GM21619 (cell line): ENCODE data around the gene ROPN1L.
A peak's percentile ranks its signal among the peaks of the same experiment; 100 is the strongest.

Source experiments
- ATAC-seq: cut with Tn5 transposase; IDR thresholded peaks from one replicate; pipeline ENCODE4 v1.9.1; 2021; ENCODE audit not compliant: unreplicated experiment

The ROPN1L gene

DNA sequence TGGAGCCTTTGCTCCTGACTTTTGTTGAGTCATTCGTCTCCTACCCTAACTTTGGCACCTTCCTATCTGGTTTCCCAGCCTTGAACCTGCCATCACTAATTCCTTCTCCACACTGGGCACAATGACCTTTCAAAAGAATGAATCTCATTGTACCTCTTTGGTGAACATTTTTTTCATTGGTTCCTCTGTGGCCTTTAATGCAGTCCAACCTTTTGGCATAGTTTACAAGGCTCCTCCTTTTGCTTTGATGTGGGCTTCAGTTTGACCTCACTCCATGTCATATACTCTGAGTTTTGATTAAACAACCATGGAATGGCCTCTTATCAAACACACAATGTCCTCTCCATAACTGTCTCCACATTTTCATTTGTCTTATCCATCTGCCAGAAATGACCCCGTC, 14.5 kb upstream of the ROPN1L start:
- no peak for ATAC-seq

DNA sequence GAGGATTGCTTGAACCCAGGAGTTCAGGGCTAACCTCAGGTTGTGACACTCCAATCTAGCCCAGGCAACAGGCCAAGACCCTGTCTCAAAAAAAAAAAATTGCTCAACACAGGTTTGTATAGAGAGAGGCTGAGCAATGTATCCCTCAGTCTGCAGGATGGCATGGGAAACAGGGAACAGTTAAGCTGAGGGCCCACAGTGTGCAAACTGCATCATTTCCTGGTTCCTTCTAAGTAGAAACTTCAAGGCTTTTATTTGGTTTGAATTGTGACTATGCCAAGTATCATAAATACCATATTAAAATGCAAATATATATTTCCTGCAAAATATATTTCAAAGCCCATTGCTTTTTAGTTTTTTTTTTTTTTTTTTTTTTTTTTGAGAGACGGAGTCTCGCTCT, 13.7 kb upstream of the ROPN1L start:
- no peak for ATAC-seq

DNA sequence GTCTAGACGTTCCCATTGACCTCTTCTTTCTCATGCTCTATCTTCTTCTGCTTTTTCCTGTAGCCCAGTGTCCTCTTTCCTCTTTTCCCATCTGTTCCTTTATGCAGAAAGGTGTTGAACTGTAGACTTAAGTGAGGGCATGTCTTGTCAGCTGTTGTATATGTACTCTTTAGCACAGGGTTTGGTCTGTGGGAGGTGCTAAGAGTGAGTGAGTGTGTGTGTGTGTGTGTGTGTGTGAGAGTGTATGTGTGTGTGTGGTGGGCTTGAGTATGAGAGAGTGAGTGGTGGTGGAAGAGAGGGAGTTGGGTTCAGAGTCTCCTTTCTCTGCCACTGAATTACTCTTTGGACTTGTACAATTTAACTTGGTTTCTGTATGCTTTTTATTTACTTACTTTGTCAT, 10.3 kb upstream of the ROPN1L start:
- ATAC-seq: no peak

DNA sequence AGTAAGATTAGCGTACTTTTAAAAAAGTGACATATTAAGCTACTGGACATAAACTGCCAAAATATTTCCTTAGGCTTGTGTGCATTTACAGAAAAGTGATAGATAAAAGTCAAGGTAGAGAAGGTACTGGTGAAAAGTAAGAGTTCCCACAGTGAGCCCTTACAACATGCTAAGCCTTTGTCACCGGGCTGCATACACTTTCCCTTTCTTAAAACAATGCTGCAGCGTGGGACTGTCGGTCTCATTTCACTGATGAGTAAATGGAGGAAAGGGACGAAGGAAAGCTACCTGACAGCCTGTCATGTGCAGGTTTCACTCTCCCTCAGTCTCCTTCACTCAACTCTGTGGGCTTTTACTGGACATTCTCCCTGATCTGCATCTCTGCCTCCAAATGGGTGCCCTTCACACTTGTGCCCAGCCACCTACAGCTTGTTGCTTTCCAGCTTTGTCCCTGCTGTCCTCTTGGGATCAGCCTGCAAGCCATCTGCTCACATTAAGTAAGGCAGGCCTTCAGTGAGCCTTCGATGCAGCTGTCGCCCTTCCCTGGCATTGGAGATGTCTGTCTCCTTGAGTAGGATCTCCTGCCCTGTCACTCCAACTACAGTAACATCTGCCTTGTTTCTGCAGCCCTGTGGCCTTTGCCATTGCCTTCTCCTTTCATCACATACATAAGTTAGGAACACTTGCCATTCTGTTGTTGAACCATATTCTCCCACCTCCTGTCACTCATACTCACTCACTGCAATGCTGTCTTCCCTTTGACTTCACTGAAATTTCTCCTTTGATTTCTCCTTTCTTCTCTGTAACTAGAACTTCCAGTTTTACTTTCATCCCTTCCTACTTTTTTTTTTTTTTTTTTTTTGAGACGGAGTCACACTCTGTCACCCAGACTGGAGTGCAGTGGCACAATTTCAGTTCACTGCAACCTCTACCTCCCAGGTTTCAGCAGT, 9.3 kb upstream of the ROPN1L start:
- no peak for ATAC-seq

DNA sequence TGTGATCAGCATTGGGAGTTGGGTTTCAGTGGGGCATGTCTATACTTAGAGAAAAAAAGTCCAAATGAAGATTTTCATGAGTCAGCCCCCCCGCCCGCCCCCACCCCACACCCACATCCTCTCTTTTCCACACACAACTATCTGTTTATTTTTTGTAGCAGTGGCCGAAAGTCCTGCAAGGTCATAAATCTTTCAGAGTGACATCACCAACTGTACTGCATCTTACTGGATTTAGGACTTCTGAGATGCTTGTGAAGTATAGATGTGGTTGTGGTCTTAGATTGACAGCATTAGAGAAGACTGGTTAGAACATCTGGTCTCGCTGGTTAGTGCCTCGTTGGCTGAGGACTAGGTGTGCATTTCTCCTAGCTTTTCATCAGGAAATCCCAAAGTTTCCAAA, 7.3 kb upstream of the ROPN1L start:
- ATAC-seq: no peak

DNA sequence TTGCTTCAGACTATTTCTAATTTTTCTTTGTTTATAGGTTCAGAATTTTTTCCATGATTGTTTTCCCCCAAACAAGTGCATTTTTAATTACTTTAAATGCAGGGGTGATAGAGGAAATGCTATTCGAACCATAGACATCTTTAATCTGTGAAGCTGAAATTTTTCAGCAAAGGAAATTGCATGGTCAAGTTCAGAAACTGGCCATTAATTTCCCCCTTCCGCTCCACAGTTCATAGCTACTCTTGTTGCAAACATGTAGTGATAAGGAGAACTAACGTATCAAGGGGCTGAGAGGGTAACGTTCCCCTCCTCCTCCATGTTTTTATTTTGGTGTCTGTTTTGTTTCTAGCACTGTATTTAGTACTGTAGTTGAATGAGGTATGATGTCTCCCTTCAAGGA, 3.4 kb upstream of the ROPN1L start:
- no peak for ATAC-seq

DNA sequence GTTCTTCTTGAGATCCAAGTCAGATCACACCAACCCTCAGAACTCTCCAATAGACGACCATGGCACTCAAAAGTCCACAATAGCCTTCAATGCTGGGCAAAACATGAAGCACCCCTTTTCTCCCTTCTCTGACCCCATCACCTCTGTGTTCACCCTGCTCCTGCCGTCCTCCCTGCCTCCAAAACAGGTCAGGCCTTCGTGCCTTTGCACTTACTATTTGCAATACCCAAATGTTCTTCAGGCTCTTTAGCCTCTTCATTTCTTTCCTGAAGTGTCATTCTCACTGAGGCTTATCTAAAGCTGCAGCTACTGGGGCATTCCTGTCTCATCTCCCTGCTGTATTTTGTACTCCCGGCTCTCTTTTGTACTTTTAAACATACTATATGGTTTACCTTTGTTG, 2.0 kb upstream of the ROPN1L start:
- no peak for ATAC-seq

DNA sequence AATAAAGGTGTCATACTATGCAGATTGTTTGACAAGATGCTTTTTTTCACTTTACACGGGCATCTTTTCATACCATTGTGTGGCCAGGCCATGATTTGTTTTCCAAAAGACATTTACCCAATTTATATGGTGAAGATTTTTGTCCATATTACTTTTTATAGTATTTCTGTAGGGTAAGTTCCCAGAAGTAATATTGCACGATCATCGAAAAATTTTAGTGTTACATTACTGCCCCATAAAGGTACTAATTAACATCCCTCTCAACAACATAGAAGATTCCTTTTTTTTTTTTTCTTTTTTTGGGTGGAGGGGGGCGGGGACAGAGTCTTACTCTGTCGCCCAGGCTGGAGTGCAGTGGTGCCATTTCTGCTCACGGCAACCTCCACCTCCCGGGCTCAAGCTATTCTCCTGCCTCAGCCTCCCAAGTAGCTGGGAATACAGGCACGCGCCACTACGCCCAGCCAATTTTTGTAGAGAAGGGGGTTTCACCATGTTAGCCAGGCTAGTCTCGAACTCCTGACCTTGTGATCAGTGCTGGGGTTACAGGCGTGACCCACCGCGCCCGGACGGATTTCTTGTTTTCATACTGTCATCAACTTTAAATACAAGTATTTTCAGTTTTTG, 1.2 kb upstream of the ROPN1L start:
- ATAC-seq: no peak

DNA sequence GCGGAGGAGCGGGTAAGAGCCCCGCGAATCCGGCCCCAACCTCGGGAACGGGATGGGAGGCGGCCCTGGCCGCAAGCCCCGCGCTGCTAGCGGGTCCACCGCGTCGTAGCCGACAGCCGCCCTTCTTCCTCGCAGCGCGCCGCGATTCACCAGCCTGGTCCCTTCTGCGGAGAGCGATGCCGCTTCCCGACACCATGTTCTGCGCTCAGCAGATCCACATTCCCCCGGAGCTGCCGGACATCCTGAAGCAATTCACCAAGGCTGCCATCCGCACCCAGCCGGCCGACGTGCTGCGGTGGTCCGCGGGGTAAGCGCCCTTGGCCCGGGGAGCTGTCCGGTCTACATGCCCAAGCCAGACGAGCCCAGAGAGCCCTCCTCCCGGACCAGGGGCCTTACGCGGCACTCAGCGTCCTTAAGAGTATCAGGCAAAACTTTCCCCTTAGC, 335 bp downstream of the ROPN1L start:
- ATAC-seq: peak; percentile 44

DNA sequence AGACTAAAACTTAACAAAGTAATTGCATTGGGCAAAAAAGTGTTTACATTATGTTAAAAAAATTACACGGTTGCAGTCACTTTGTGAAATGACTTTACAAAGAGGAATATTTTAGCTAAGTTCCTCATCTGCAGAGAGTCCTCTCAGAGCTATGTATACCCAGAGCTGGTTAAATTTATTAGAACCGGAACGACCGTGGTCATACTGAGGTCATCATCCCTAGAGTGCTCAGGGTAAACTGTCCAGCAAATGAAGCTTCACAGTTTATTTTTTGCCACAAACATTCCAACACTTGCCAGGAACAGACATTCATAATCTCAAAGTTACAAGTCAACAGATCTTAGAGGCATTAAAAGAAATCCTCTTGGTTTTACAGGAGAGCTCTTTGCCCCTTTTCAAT, 897 bp downstream of the ROPN1L start:
- ATAC-seq: no peak

DNA sequence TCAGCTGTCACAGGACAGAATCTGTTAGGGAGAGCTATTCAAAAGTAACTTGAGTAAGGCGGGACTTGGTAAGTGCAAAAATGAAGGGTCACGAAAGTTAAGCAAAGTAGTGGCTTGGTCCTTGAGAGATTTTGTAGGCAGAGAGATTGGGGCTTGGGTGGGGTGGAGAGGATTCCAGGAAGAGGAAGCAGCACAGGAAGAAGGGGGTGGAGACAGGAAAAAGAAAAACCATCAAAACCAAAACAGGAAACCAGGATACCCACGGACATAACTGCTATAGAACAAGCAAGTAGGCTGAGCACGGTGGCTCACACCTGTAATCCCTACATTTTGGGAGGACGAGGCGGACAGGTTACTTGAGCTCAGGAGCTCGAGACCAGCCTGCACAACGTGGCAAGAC, 3.7 kb downstream of the ROPN1L start:
- no peak for ATAC-seq

DNA sequence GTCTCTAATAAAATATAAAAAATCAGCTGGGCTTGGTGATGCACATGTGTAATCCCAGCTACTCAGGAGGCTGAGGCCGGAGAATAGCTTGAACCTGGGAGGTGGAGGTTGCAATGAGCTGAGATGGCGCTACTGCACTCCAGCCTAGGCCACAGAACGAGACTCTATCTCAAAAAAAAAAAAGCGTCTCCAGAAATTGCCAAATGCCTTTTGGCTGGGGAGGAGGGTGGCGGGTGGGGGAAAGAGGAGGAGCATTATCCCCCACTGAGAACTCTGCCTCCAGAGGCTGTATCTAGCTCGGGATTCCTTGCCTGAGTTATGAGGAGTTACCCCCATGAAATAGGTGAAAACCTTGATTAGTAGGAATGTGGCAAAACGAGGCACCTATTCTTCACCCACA, 4.8 kb downstream of the ROPN1L start:
- no peak for ATAC-seq

DNA sequence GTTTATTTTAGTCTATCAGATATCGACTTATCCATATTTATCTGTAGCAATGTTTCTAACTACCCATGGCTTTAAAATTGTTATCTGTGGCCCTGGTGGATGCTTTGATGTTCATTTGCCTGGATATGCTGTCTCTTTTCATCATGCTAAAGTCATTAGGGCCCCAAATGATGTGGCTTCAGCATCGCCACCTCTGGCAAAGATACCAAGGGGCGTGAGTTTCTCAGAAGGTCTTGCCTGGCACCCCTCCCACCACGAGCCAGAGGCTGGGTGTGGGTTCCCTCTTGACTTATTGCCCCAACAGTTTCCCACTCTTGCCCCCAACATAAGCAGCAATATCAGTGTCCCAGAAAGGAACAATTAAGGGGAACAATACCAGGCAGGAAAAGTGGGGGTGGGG, 5.4 kb downstream of the ROPN1L start:
- no peak for ATAC-seq

DNA sequence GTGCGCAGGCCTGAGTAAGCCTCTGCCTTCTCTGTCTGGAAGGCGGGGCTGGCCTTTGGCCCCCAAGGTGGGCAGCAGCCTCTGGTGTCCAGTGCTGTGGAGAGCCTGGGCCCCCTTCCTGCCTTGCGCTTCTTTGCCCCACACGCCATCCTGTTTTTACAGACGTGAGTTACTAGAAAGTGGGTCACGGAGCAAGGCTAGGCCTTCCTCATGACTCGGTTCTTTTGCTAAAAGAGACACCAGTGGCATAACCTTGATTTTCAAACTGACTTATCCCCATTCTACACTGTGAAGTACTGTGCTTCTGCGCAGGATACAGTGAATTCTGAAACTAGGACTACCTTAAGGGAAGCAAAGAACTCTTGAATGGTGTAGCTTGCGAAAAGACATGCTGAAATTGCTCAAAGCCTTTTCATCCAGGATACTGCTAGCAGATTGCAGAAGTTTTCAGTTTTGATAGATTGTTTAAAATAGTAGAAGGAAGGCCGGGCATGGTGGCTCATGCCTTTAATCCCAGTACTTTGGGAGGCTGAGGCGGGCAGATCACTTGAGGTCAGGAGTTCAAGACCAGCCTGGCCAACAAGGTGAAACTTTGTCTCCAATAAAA, 7.2 kb downstream of the ROPN1L start:
- no peak for ATAC-seq

DNA sequence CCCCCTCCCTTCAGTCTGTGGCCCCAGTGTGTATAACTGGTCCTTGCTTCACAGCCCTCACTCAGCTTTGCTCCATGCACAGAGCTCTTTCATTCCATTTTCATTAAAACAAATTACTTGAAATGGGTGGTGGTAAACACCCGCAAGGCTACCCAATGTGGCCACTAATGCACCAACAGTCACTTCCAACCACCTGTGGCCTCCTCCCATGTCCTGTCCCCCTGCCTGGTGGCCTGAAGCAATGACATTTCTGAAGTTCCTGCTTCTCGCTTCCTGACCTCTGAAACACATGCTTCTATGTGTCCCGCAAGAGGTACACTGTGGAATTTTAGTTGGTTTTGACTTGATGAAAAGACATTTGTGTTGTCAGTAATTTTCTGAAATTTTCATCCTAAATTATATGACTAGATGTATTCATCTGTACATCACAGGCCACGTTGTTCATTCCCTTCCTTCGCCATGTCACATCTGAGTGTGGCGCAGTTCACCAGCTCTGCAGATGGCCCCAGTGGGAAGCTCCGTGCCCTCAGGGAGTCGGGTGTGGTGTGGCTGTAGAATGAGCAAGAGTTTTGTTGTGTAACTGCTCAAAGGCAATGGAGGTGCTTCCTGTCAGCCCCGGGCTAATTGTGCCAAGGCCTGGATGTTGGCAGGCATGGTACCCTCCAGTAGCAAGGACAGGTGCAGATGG, 9.6 kb downstream of the ROPN1L start:
- ATAC-seq: no peak

DNA sequence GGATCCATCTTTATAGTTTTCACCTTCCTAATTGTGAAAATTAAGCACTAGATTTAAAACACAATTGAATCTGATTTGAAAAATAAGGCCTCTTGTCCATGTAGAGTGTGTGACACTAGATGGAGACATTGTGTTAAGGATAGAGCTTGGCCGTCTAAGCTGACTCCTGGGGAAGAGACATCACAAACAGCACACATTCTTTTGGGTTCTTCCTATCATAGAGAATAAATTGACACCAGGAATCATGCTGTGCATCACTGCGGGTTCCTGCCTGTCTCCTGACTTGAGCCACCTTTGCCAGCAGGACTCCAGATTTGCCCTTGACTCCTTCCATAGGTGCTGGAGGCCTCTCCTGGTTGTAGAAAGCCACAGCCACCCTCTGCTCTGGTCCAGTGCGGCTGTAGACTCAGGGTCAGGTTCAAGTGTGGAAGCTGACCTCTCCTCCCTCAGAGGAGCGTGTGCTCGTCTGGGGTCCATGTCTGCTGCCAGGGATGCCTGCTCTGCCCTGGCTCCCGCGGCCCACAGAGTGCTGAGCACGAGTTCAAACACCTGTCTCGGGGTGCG, 11.2 kb downstream of the ROPN1L start:
- ATAC-seq: no peak

DNA sequence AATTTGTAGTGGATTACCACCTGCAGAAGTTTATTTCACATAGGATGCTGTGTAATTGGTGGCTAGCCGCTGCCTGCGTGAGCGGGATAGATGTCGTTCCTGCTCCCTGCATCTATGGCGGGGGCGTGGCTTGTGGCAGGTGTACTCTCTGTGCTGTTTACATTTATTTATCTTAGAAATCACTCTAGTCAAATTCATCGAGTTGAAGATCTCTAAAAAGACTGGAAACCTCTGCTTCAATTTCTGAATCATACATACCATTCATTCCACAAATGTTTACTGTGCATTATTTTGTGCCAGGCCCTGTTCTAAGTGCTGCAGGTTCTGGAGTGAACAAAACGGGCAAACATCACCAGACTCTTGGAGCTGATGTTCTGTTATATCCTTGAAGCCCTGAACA, 11.9 kb downstream of the ROPN1L start:
- ATAC-seq: no peak

DNA sequence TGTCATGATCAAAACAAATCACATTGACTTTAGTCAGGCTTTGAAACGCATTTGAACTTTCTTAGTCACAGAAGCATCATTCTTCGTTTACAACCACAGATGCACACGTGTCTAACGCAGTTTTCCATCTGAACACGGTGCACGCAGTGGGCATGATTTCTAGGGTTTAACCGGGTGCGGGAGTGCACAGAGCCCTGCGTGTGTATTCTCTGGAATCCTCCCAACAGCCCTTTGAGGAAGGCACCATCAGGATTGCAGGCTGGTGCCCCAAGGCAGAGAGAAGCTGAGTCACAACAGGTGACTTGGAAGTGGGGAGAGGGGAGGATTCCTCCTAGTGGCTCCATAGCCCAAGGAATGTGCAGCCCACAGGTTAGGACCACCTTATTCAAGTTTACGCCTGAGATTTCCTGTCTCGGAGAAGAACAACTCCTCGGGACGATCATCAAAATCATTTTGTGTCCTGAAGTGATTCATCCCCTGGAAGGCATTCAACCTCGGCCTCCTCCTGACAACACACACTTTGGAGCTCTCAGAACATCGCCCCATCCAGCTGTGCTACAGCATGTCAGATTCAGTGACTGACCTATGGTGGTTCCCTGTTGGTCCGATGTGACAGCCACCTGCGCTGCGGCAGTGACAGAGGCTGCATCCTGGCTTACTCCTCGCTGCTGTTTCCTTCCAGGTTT, 13.1 kb downstream of the ROPN1L start:
- ATAC-seq: no peak

DNA sequence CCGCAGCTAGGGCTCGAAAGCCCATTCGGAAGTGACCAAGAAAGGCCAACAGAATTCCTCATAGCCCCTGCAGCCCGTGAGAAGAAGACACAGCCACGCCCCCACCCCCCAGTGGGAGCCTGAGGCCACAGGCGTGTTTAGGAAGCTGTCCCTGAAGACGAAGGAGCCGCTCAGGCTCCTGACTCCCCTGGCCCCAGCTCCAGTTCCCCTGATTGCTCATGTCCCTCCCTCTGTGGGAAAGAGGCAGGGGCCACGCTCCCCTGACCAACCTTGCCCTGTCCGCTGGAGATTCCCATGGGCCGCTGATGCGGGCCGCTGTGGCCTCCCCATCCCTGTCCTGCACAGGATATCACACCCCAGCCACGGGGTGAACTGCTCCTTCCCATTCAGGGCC, 13.6 kb downstream of the ROPN1L start:
- no peak for ATAC-seq

DNA sequence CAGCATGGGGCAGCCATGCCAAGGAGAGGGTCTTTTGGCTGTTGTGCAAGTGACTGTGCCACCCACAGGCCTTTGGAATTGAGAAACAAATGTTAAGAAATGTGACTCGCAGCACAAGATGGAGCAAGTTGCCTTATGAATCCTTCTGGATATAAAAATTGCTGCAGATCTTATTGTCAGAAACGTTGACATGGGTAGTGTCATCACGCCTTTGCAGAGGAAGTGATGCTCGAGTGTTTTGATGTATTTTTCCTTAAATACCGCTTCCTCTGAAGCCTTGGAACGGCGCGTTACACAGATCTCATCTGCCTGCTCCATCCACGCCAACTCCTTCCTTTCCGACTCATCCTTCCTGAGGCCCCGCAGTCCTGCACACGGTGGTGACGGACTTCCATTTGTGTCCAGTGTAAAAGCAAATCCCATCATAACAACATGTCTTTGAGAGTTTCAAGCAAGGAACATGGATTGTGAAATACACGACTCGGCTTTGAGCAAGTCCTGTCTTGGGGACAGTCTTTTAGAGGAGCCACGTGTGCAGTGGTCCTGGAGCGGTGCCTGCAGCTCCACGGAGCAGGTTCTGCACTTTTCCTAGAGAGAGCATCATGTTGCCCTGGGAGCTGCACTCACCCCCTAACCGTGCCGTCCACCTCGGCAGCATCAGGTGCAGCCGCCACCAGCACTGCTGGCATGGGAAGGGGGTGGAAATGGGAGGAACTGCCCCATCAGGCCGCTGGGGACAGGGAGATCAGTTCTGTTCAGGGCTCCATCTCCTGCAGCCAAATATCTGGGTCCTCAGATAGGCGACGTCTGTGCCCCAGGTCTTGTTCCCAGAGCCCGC, 15.1 kb downstream of the ROPN1L start:
- no peak for ATAC-seq
